CMK (cell line): ENCODE data around the gene APCDD1.
"Not testable (repeated sequence)": the region's sequence is repeated elsewhere in the genome, so short reads cannot be mapped to it uniquely, and the experiment has no call there.

Source experiments
- DNase-seq: peaks from one replicate; pipeline ENCODE4 v3.0.0-alpha.2; 2010; ENCODE audit warnings: low read depth

The APCDD1 gene

GRCh38 chr18:10463096-10463495, 8.7 kb downstream of the APCDD1 start:
- DNase-seq, result no peak

GRCh38 chr18:10463741-10464140, 9.3 kb downstream of the APCDD1 start:
- no peak for DNase-seq

GRCh38 chr18:10464161-10464648, 9.8 kb downstream of the APCDD1 start:
- not testable (repeated sequence) for DNase-seq

GRCh38 chr18:10465174-10465939, 10.9 kb downstream of the APCDD1 start:
- no peak for DNase-seq

GRCh38 chr18:10470429-10470828, 16.0 kb downstream of the APCDD1 start:
- DNase-seq, result no peak

- DNase-seq, result no peak
Measured at GRCh38 chr18:10471574-10471973, 17.1 kb downstream of the APCDD1 start.

- no peak for DNase-seq
Measured at GRCh38 chr18:10473132-10473531, 18.7 kb downstream of the APCDD1 start.

GRCh38 chr18:10474309-10474708, 19.9 kb downstream of the APCDD1 start:
- DNase-seq, result no peak

GRCh38 chr18:10475276-10475653, 20.8 kb downstream of the APCDD1 start:
- no peak for DNase-seq

GRCh38 chr18:10475654-10476291, 21.3 kb downstream of the APCDD1 start:
- DNase-seq, result no peak

GRCh38 chr18:10476338-10476791, 21.9 kb downstream of the APCDD1 start:
- DNase-seq, result no peak

GRCh38 chr18:10477121-10477862, 22.9 kb downstream of the APCDD1 start:
- DNase-seq, result no peak

- DNase-seq, result no peak
Measured at GRCh38 chr18:10477863-10478260, 23.4 kb downstream of the APCDD1 start.

- no peak for DNase-seq
Measured at GRCh38 chr18:10481831-10482230, 27.4 kb downstream of the APCDD1 start.

- DNase-seq, result no peak
Measured at GRCh38 chr18:10482363-10482984, 28.0 kb downstream of the APCDD1 start.

GRCh38 chr18:10482985-10483949, 28.8 kb downstream of the APCDD1 start:
- no peak for DNase-seq

- DNase-seq, result no peak
Measured at GRCh38 chr18:10485475-10485874, 31.0 kb downstream of the APCDD1 start.

- no peak for DNase-seq
Measured at GRCh38 chr18:10486362-10486761, 31.9 kb downstream of the APCDD1 start.

- no peak for DNase-seq
Measured at GRCh38 chr18:10487154-10487553, 32.7 kb downstream of the APCDD1 start.

- no peak for DNase-seq
Measured at GRCh38 chr18:10488017-10488416, 33.6 kb downstream of the APCDD1 start.
